ENCODE measurements around the gene ZDHHC14.
"Not testable (repeated sequence)": the region's sequence is repeated elsewhere in the genome, so short reads cannot be mapped to it uniquely, and the experiment has no call there.

The ZDHHC14 gene

DNA sequence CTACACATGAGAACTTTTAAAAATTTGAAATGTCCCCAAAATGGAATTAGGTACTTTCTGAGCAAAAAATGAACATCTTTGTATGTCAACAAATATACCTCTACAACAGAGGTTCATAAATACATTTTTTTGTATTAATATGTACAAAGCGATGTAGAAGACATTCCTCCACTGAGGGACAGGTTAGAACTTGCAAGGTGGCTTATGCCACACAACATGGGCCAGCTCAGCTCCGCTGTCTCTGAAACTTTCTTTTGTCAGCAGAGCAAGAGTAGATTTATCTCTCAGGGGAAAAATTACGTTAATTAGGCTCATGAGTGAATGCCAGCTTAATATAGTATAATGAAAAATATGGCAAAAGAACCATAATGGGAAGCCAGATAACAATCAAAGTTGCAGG, 47.0 kb upstream of the ZDHHC14 start:
- TF ChIP-seq SPI1 (IDR thresholded peaks at IDR 0.05; ENCODE audit: borderline replicate concordance, low read depth) (no peak), REST (IDR thresholded peaks at IDR 0.05; ENCODE audit: insufficient replicate concordance, low read depth) (no peak), POLR2AphosphoS5 (IDR thresholded peaks at IDR 0.05; ENCODE audit: low read depth) (no peak), GABPA (IDR thresholded peaks at IDR 0.05; ENCODE audit: low read depth) (no peak)

DNA sequence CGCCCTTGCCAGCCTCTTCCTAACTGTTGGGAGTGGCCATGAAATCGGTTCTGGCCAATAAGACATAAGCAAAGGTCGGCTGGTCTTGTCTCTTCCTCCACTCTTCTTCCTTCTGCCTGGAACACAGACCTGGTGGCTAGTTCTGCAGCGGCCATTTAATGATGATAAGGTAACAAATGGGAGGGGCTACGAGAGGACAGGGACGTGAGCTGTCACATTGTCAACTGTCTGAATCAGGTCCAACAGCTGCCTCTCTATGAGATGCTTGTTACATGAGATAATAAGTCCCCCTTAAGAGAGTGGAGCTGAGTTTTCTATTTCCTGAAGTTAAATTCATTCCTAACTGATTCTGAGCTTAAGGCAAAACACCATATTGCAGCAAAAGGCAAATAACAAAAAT, 45.2 kb upstream of the ZDHHC14 start:
- TF ChIP-seq REST (IDR thresholded peaks at IDR 0.05; ENCODE audit: insufficient replicate concordance, low read depth) (no peak), POLR2AphosphoS5 (IDR thresholded peaks at IDR 0.05; ENCODE audit: low read depth) (no peak), SPI1 (IDR thresholded peaks at IDR 0.05; ENCODE audit: borderline replicate concordance, low read depth) (no peak), GABPA (IDR thresholded peaks at IDR 0.05; ENCODE audit: low read depth) (no peak), CTCF (IDR thresholded peaks at IDR 0.05; ENCODE audit: insufficient read depth, low read length) (no peak)
- no peak overlapping the region for H3K4me3 ChIP-seq (replicated peaks; ENCODE audit: insufficient read depth, low read length)
- H3K27me3 ChIP-seq (ENCODE audit: insufficient read depth, poor library complexity, severe bottlenecking), result peaks cover 3% of the 10 kb centered on the region
- no peak for DNase-seq (ENCODE audit: low read depth in 1 of 2, low spot score in 1 of 2)
- no peak overlapping the region for H3K27ac ChIP-seq (replicated peaks)

More for the DNA sequence above, 47.0 kb upstream of the ZDHHC14 start:
- Histone ChIP-seq H3K27me3 (ENCODE audit: insufficient read depth, poor library complexity, severe bottlenecking) (peaks cover 3% of the 10 kb centered on the region), H3K4me3 (replicated peaks; ENCODE audit: insufficient read depth, low read length) (no peak overlapping the region), H3K27ac (replicated peaks) (no peak overlapping the region)
- DNase-seq (ENCODE audit: low read depth in 1 of 2, low spot score in 1 of 2), result no peak

DNA sequence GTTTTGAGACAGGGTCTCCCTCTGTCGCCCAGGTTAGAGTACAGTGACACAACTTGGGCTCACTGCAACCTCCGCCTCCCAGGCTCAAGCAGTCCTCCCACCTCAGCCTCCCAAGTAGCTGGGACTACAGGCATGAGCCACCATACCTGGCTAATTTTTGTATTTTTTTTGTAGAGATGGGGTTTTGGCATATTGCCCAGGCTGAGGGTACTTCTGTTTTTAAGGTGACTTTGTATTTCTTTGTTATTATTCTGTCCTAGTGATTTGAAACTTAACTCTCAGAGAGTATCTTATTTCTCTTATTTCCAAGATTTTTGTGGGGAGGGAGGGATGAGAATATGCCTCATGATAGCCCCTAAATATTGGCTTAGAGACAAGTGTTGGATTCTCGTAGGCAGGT, 43.7 kb upstream of the ZDHHC14 start:
- not testable (repeated sequence) for H3K27ac ChIP-seq (replicated peaks); H3K27me3 ChIP-seq (ENCODE audit: insufficient read depth, poor library complexity, severe bottlenecking); H3K4me3 ChIP-seq (replicated peaks; ENCODE audit: insufficient read depth, low read length); DNase-seq (ENCODE audit: low read depth in 1 of 2, low spot score in 1 of 2)

GRCh38 chr6:157337751-157338150, 43.2 kb upstream of the ZDHHC14 start:
- TF ChIP-seq POLR2AphosphoS5 (IDR thresholded peaks at IDR 0.05; ENCODE audit: low read depth) (no peak), SPI1 (IDR thresholded peaks at IDR 0.05; ENCODE audit: borderline replicate concordance, low read depth) (no peak), REST (IDR thresholded peaks at IDR 0.05; ENCODE audit: insufficient replicate concordance, low read depth) (no peak), GABPA (IDR thresholded peaks at IDR 0.05; ENCODE audit: low read depth) (no peak), CTCF (IDR thresholded peaks at IDR 0.05; ENCODE audit: insufficient read depth, low read length) (no peak)
- no peak overlapping the region for H3K4me3 ChIP-seq (replicated peaks; ENCODE audit: insufficient read depth, low read length)
- no peak for DNase-seq (ENCODE audit: low read depth in 1 of 2, low spot score in 1 of 2)
- no peaks in the 10 kb centered on the region for H3K27me3 ChIP-seq (ENCODE audit: insufficient read depth, poor library complexity, severe bottlenecking)
- H3K27ac ChIP-seq (replicated peaks), result no peak overlapping the region
